ENCODE data around the gene VASH1. TPM values are rescaled to one million over a fixed set of nuclear protein-coding genes. Genes with fewer than 3 reads are reported as not detected.
A peak's percentile ranks its signal among the peaks of the same experiment; 100 is the strongest.

VASH1 gene
- total and polyA plus RNA-seq, 2 of the 13 experiments (the other 11 are each of a cell fraction or from before 2014, with no cell fraction given) = 0.11 to 0.24 TPM

DNA sequence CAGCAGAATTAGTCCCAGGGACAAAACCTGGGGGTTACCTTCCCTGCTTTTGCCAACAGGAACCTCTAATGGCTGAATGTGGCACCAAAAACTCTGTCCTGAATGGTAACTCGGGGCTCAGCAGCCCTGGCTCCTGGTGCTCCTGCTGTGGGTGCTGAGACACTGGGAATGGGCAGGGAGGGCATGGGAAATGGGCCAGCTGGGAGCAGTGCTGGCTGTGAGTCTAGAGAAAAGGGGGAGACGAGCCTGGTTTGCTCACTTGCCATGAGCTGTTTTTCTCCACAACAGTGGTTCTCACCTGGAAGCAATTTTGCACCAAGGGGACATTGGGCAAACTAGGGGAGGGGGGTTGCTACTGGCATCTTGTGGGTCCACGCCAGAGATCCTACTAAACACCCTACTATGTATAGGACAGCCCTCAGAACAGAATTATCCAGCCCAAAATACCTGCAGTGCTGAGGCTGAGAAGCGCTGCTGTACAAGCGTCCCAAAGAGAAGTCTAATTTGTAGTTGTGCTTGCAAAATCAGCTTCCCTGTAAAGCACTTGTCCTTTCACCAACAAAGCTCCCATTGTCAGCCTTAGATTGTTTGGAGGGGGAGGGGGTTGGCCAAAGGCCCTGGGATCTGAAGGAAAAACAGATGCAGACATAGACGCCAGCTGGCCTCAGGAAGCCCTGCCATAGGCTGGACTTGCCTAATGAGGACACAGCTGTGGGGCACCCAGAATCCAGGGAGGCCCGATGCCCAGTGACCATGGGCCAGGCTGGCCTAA is 68.6 kb downstream of the VASH1 start (continued):
- TF ChIP-seq CSRNP1 (CRISPR knock-in tag; IDR thresholded peaks at IDR 0.05) (no peak), ZBTB26 (CRISPR knock-in tag; IDR thresholded peaks at IDR 0.05; ENCODE audit: borderline replicate concordance) (no peak), MAFK (conservative IDR thresholded peaks at IDR 0.05 in 1 of 2, IDR thresholded peaks at IDR 0.05 in 1 of 2; ENCODE audit: low read length in 2 of 2) (no peak), ZSCAN31 (CRISPR knock-in tag; IDR thresholded peaks at IDR 0.05; ENCODE audit: low read depth) (no peak), CENPX (CRISPR knock-in tag; IDR thresholded peaks at IDR 0.05) (no peak), FOXK1 (CRISPR knock-in tag; IDR thresholded peaks at IDR 0.05; ENCODE audit: borderline replicate concordance, low read depth) (peak; percentile 29; the same call in 1 of the 2 replicates), TFE3 (CRISPR knock-in tag; IDR thresholded peaks at IDR 0.05) (no peak), ZNF501 (CRISPR knock-in tag; IDR thresholded peaks at IDR 0.05) (no peak), ZFX (CRISPR knock-in tag; IDR thresholded peaks at IDR 0.05; ENCODE audit: low read depth) (peak; percentile 47; the same call in 1 of the 2 replicates), HOXA5 (CRISPR knock-in tag; IDR thresholded peaks at IDR 0.05) (no peak), NONO (IDR thresholded peaks at IDR 0.05) (no peak), NONO (CRISPR knock-in tag; conservative IDR thresholded peaks at IDR 0.05) (0 out of 2 replicates have a peak, but pooled peaks have one; percentile 28), CSRNP2 (CRISPR knock-in tag; conservative IDR thresholded peaks at IDR 0.05; ENCODE audit: low read depth) (no peak)
- TF ChIP-seq, protein P1, sequence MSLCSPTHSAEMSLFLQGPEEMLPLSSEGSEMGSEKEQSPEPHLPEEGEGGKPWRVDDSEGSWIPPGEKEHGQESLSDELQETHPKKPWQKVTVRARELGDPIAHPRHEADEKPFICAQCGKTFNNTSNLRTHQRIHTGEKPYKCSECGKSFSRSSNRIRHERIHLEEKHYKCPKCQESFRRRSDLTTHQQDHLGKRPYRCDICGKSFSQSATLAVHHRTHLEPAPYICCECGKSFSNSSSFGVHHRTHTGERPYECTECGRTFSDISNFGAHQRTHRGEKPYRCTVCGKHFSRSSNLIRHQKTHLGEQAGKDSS (CRISPR knock-in tag; IDR thresholded peaks at IDR 0.05; ENCODE audit: borderline replicate concordance, low read depth) = no peak
